Uterus (tissue), 2 donors: Measurements from ENCODE around the gene MXRA7.

Experiments
- POLR2A ChIP-seq, 2 donors: fragments of 450-650 bp; IDR thresholded peaks; one replicate each; pipeline ENCODE4 v1.6.1; 2016; ENCODE audit warnings: antibody characterized with exemption in 2 of 2, mild to moderate bottlenecking in 1 of 2, moderate library complexity in 1 of 2
- TF ChIP-seq, protein P1 (sequence below), 4 experiments: fragments of 200-600 bp in 2 of 4; fragments of 450-650 bp in 2 of 4; sonication (generic) in 2 of 4; IDR thresholded peaks; one replicate each; pipeline ENCODE4 v1.5.1; 2016 to 2019; ENCODE audit warnings: antibody characterized with exemption in 4 of 4, mild to moderate bottlenecking in 2 of 4, moderate library complexity in 1 of 4

DNA sequence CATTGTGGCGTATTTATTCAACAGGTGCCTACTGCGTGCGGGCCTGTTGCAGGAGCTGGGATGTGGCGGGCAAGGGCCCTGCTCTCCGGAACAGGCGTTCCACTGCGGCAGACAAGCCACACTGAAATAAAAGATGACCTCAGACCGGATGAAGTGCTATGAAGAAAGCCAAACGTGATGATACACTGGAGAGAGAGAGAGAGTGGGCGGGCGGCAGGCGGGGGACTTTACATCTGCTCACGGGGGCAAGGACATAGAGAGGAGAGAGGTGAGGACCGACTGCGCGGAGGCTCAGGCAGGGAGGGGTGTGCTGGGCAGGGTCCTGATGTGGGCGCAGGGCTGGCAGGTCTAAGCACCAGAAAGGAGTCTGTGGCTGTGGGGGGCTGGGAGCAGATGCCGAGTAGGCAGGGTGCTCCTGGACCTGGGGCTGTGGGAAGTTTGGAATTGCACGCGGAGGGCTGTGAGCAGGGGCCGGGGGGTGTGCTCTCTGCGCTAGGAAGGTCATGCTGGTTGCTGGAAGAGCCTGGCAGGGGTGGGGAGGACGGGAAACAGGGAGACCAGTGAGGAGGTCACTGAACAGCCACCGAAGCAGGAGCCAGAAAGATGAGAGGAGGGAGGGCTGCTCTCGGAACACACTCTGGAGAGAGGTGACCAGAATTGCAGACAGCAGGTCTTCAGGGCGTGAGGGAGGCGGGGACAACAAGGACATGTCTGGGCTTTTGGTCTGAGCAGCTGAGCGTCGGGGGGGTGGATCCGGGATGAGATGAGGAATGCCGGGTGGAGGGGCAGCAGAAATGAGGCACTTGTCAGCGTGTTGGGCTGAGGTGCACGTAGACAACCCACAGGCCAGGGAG lies 9.9 kb downstream of the MXRA7 start:
- TF ChIP-seq, protein P1, sequence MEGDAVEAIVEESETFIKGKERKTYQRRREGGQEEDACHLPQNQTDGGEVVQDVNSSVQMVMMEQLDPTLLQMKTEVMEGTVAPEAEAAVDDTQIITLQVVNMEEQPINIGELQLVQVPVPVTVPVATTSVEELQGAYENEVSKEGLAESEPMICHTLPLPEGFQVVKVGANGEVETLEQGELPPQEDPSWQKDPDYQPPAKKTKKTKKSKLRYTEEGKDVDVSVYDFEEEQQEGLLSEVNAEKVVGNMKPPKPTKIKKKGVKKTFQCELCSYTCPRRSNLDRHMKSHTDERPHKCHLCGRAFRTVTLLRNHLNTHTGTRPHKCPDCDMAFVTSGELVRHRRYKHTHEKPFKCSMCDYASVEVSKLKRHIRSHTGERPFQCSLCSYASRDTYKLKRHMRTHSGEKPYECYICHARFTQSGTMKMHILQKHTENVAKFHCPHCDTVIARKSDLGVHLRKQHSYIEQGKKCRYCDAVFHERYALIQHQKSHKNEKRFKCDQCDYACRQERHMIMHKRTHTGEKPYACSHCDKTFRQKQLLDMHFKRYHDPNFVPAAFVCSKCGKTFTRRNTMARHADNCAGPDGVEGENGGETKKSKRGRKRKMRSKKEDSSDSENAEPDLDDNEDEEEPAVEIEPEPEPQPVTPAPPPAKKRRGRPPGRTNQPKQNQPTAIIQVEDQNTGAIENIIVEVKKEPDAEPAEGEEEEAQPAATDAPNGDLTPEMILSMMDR (IDR thresholded peaks at IDR 0.05), result no peak
- peak; percentile 66 to 69 for TF ChIP-seq POLR2A (IDR thresholded peaks at IDR 0.05)
